Spinal cord (tissue), 10 donors: ENCODE data around the gene LZIC. TPM values are rescaled to one million over a fixed set of nuclear protein-coding genes. Genes with fewer than 3 reads are reported as not detected.

ENCODE experiments used
- DNase-seq, 6 donors: peaks; one replicate each; pipeline versions ENCODE4 v3.0.0 to v3.0.0-alpha.2; 2013 to 2015; ENCODE audit warnings: low spot score in 6 of 6, low read depth in 4 of 6
- H3K27ac ChIP-seq: one replicate; pipeline ENCODE4 v1.5.1; 2013; ENCODE audit warnings: low read depth, low read length, control low read depth
- H3K27me3 ChIP-seq: one replicate; pipeline ENCODE4 v1.6.1; 2013; ENCODE audit warnings: low read length; ENCODE audit not compliant: control insufficient read depth, insufficient read depth
- H3K36me3 ChIP-seq: one replicate; pipeline ENCODE4 v1.6.1; 2013; ENCODE audit warnings: low read length; ENCODE audit not compliant: control insufficient read depth, insufficient read depth
- H3K4me1 ChIP-seq: one replicate; pipeline ENCODE4 v1.6.1; 2013; ENCODE audit warnings: low read length; ENCODE audit not compliant: control insufficient read depth, insufficient read depth
- H3K4me3 ChIP-seq: one replicate; pipeline ENCODE4 v1.5.1; 2013; ENCODE audit warnings: low read depth, low read length, control low read depth
- H3K9me3 ChIP-seq: one replicate; pipeline ENCODE4 v1.6.1; 2013; ENCODE audit warnings: low read length; ENCODE audit not compliant: control insufficient read depth, insufficient read depth
- WGBS: methylation state at CpG from one replicate; pipeline ENCODE4 v1.1.5; 2013; ENCODE audit warnings: missing lambda C conversion rate; ENCODE audit not compliant: insufficient coverage; 5-methylcytosine and 5-hydroxymethylcytosine counted together
- long read RNA-seq, 4 donors: transcript quantifications; one replicate each; lab custom pipeline, GENCODE V29; 2026
- polyA plus RNA-seq, 2 donors: library from polyadenylated mRNA; unstranded; fragments of 120-200 nt; gene quantifications; one replicate each; pipeline ENCODE4 v1.2.1, GENCODE V29; 2013; ENCODE audit not compliant: insufficient read length in 2 of 2
- total RNA-seq, 2 donors: library from RNA; depleted of rRNA in 1 of 2; stranded (reverse); fragments of 120-200 nt in 1 of 2; fragments of >200 nt in 1 of 2; gene quantifications; one replicate each; pipeline versions ENCODE4 v1.2.3 to v1.2.4, GENCODE V29; 2013 to 2014
- donor health status: healthy.

The LZIC gene
- total RNA-seq (10 to 100 TPM; 64.9 to 67.3 TPM), polyA plus RNA-seq (10 to 100 TPM; 51.5 to 63.5 TPM)
- long read RNA-seq, donor 1, transcript LZIC-201 (8 exons, 945 nt), result minor isoform, 5 of 13 reads
- long read RNA-seq, donor 1, transcript LZIC-203 (7 exons, 1,405 nt), result major isoform, 6 of 13 reads
- long read RNA-seq, donor 1, partial matches to known transcripts, result 0 of 13 reads
- long read RNA-seq, donor 1, other reads (novel, unspliced or antisense), result 0 of 13 reads
- long read RNA-seq, donor 2, partial matches to known transcripts, result 0 of 7 reads
- long read RNA-seq, donor 2, other reads (novel, unspliced or antisense), result 0 of 7 reads
- long read RNA-seq, donor 3, transcript LZIC-201 (8 exons, 945 nt), result minor isoform, 5 of 14 reads
- long read RNA-seq, donor 3, transcript LZIC-203 (7 exons, 1,405 nt), result major isoform, 7 of 14 reads
- long read RNA-seq, donor 3, partial matches to known transcripts, result 0 of 14 reads
- long read RNA-seq, donor 3, other reads (novel, unspliced or antisense), result 0 of 14 reads
- long read RNA-seq, donor 4, transcript LZIC-203 (7 exons, 1,405 nt), result major isoform, 5 of 10 reads
- long read RNA-seq, donor 4, partial matches to known transcripts, result 0 of 10 reads
- long read RNA-seq, donor 4, other reads (novel, unspliced or antisense), result 0 of 10 reads

GRCh38 chr1:9942939-9943788, at the start of gene LZIC, which contains the start of gene NMNAT1:
Gene LZIC, minus strand, starts transcription at chr1:9943391. Its CDS starts 6,772 bp downstream, at chr1:9936619.
Gene NMNAT1, plus strand, starts transcription at chr1:9943475. Its CDS starts 28,599 bp downstream, at chr1:9972074.
- Histone ChIP-seq H3K27ac (peak within 1 kb of the TSS; percentile 90), H3K27me3 (no peaks in the 10 kb centered on the region), H3K9me3 (no peaks in the 10 kb centered on the region), H3K36me3 (peaks cover 20% of the 10 kb centered on the region), H3K4me3 (peak within 1 kb of the TSS; percentile 90), H3K4me1 (peaks cover 10% of the 10 kb centered on the region)
- WGBS, result 0% methylated on average over 51 of the region's 53 CpGs
- DNase-seq, result peak; percentile 80 to 97 (median 84)

GRCh38 chr1:9992910-9993309, 49.7 kb upstream of the LZIC start:
- H3K9me3 ChIP-seq, result no peaks in the 10 kb centered on the region
- H3K36me3 ChIP-seq, result peaks cover 3% of the 10 kb centered on the region
- no peak for DNase-seq
- H3K27ac ChIP-seq, result no peak overlapping the region
- no peak overlapping the region for H3K4me3 ChIP-seq
- WGBS, result no CpG with 5 or more reads among the region's 5 CpGs
- peaks cover 17% of the 10 kb centered on the region for H3K27me3 ChIP-seq
- H3K4me1 ChIP-seq, result peaks cover 6% of the 10 kb centered on the region

- H3K9me3 ChIP-seq, result no peaks in the 10 kb centered on the region
- H3K4me1 ChIP-seq, result no peaks in the 10 kb centered on the region
- peaks cover 3% of the 10 kb centered on the region for H3K36me3 ChIP-seq
- no CpG with 5 or more reads among the region's 2 CpGs for WGBS
- H3K27ac ChIP-seq, result no peak overlapping the region
- no peaks in the 10 kb centered on the region for H3K27me3 ChIP-seq
- H3K4me3 ChIP-seq, result no peak overlapping the region
- DNase-seq, result no peak
Measured at GRCh38 chr1:9990944-9991343, 47.8 kb upstream of the LZIC start.

GRCh38 chr1:9989773-9990172, 46.6 kb upstream of the LZIC start:
- Histone ChIP-seq H3K27me3 (no peaks in the 10 kb centered on the region), H3K9me3 (no peaks in the 10 kb centered on the region), H3K4me1 (no peaks in the 10 kb centered on the region), H3K4me3 (no peak overlapping the region), H3K36me3 (peaks cover 3% of the 10 kb centered on the region), H3K27ac (no peak overlapping the region)
- no peak for DNase-seq
- 80% methylated on average over 5 of the region's 5 CpGs for WGBS

- WGBS, result 100% methylated on average over 1 of the region's 6 CpGs
- Histone ChIP-seq H3K4me1 (no peaks in the 10 kb centered on the region), H3K9me3 (no peaks in the 10 kb centered on the region), H3K27ac (no peak overlapping the region), H3K36me3 (peaks cover 8% of the 10 kb centered on the region), H3K4me3 (no peak overlapping the region), H3K27me3 (no peaks in the 10 kb centered on the region)
- DNase-seq, result no peak
Measured at GRCh38 chr1:9985001-9985400, 41.8 kb upstream of the LZIC start.

GRCh38 chr1:9984253-9984652, 41.1 kb upstream of the LZIC start:
- DNase-seq, result no peak
- Histone ChIP-seq H3K27me3 (no peaks in the 10 kb centered on the region), H3K27ac (no peak overlapping the region), H3K4me3 (no peak overlapping the region), H3K4me1 (no peaks in the 10 kb centered on the region), H3K9me3 (no peaks in the 10 kb centered on the region), H3K36me3 (peaks cover 5% of the 10 kb centered on the region)
- WGBS, result 60% methylated on average over 1 of the region's 5 CpGs

GRCh38 chr1:9960706-9961562, 17.7 kb upstream of the LZIC start:
- Histone ChIP-seq H3K9me3 (no peaks in the 10 kb centered on the region), H3K4me3 (no peak overlapping the region), H3K27me3 (no peaks in the 10 kb centered on the region), H3K36me3 (peaks cover 2% of the 10 kb centered on the region), H3K4me1 (no peaks in the 10 kb centered on the region), H3K27ac (no peak overlapping the region)
- DNase-seq, result no peak
- WGBS, result 74% methylated on average over 5 of the region's 12 CpGs

- WGBS, result 40% methylated on average over 1 of the region's 4 CpGs
- H3K4me1 ChIP-seq, result no peaks in the 10 kb centered on the region
- no peaks in the 10 kb centered on the region for H3K27me3 ChIP-seq
- H3K27ac ChIP-seq, result no peak overlapping the region
- DNase-seq, result no peak
- no peaks in the 10 kb centered on the region for H3K9me3 ChIP-seq
- H3K36me3 ChIP-seq, result peaks cover 2% of the 10 kb centered on the region
- H3K4me3 ChIP-seq, result no peak overlapping the region
Measured at GRCh38 chr1:9960011-9960410, 16.8 kb upstream of the LZIC start.

GRCh38 chr1:9957726-9958125, 14.5 kb upstream of the LZIC start:
- Histone ChIP-seq H3K27me3 (no peaks in the 10 kb centered on the region), H3K4me1 (no peaks in the 10 kb centered on the region), H3K27ac (no peak overlapping the region), H3K36me3 (peaks cover 2% of the 10 kb centered on the region), H3K4me3 (no peak overlapping the region), H3K9me3 (no peaks in the 10 kb centered on the region)
- no peak for DNase-seq
- WGBS, result 100% methylated on average over 2 of the region's 8 CpGs
